Neutrophil (primary cell): ENCODE results near the gene SPATA25.
A peak's percentile ranks its signal among the peaks of the same experiment; 100 is the strongest.

ENCODE experiments used
- H3K27ac ChIP-seq: fragments of 200-600 bp; sonication (generic); 2 replicates; pipeline ENCODE4 v1.5.1; 2016; ENCODE audit warnings: mild to moderate bottlenecking, moderate library complexity
- H3K27me3 ChIP-seq: fragments of 200-600 bp; sonication (generic); 2 replicates; pipeline ENCODE4 v1.6.0; 2016; ENCODE audit warnings: mild to moderate bottlenecking
- H3K36me3 ChIP-seq: fragments of 200-600 bp; sonication (generic); 2 replicates; pipeline ENCODE4 v1.5.1; 2017
- H3K4me1 ChIP-seq, 2 experiments: fragments of 200-600 bp in 1 of 2; sonication (generic) in 1 of 2; 1 replicate in 1 of 2; 2 replicates in 1 of 2; pipeline versions ENCODE4 v1.5.1 to v1.6.1; 2013 to 2016; ENCODE audit warnings: low read depth in 1 of 2, low read length in 1 of 2, mild to moderate bottlenecking in 1 of 2, moderate library complexity in 1 of 2; ENCODE audit not compliant: control insufficient read depth in 1 of 2, insufficient read depth in 1 of 2
- H3K4me3 ChIP-seq, 2 experiments: fragments of 200-600 bp in 1 of 2; sonication (generic) in 1 of 2; 1 replicate in 1 of 2; 2 replicates in 1 of 2; pipeline ENCODE4 v1.5.1; 2013 to 2016; ENCODE audit warnings: low read depth in 1 of 2, low read length in 1 of 2, mild to moderate bottlenecking in 1 of 2, moderate library complexity in 1 of 2
- H3K9me3 ChIP-seq: fragments of 200-600 bp; sonication (generic); 2 replicates; pipeline ENCODE4 v1.5.1; 2016
- CTCF ChIP-seq: fragments of 200-600 bp; sonication (generic); IDR thresholded peaks from 2 replicates; pipeline ENCODE4 v1.5.1; 2016; ENCODE audit warnings: antibody characterized with exemption

SPATA25 gene

GRCh38 chr20:45861221-45862075 is 26.0 kb downstream of the SPATA25 start:
- H3K27ac ChIP-seq: no peak overlapping the region
- no peaks in the 10 kb centered on the region for H3K36me3 ChIP-seq
- no peaks in the 10 kb centered on the region for H3K27me3 ChIP-seq
- H3K4me3 ChIP-seq: no peak overlapping the region
- no peaks in the 10 kb centered on the region for H3K9me3 ChIP-seq
- H3K4me1 ChIP-seq: peaks cover 14 to 16% of the 10 kb centered on the region in 2 experiments
- no peak for TF ChIP-seq CTCF

DNA sequence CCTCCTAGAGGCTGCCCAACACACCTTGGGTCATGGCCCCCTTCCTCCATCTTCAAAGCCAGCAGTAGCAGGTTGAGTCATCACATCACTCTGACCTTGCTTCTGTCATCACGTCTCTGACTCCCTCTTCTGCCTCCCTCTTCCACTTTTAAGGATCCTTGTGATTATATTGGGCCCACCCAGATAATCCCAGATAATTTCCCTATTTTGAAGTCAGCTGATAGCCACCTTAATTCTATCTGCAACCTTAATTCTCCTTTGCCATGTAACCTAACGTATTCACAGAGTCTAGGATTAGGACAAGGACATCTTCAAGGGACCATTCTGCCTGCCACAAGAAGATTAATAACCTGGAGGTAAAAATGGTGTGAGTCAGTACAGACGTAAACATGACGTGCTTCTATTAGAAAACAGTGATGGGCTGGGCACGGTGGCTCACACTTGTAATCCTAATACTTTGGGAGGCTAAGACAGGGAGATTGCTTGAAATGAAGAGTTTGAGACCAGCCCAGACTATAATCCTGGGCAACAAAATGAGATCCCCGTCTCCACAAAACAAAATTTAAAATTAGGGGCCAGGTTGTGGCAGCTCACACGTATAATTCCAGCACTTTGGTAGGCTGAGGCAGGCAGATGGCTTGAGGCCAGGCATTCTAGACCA is 26.7 kb downstream of the SPATA25 start:
- Histone ChIP-seq H3K36me3 (no peaks in the 10 kb centered on the region), H3K27ac (no peak overlapping the region), H3K4me1 (peaks cover 22 to 23% of the 10 kb centered on the region in 2 experiments), H3K9me3 (no peaks in the 10 kb centered on the region), H3K27me3 (no peaks in the 10 kb centered on the region), H3K4me3 (no peak overlapping the region)
- TF ChIP-seq CTCF: no peak

GRCh38 chr20:45859916-45860315 is 27.5 kb downstream of the SPATA25 start:
- H3K27ac ChIP-seq: no peak overlapping the region
- H3K4me3 ChIP-seq: no peak overlapping the region
- H3K36me3 ChIP-seq: peaks cover 3% of the 10 kb centered on the region
- peaks cover 22 to 23% of the 10 kb centered on the region in 2 experiments for H3K4me1 ChIP-seq
- no peak for TF ChIP-seq CTCF
- H3K27me3 ChIP-seq: no peaks in the 10 kb centered on the region
- H3K9me3 ChIP-seq: no peaks in the 10 kb centered on the region

DNA sequence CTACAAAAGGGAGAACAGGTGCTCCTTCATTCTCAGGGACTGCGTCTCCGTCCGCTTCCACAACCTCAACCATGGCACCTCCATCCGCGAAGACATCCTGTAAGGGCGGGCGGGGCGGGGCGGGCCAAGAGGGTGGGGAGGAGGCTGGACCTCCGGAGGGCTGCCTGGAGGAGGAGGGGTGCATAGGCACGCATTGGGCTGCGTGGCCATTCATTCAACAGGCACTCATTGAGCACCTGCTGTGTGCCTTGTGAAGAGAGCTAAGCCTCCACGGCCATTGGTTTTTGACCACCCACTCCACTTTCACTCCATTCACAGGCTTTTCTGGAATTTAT is 29.6 kb downstream of the SPATA25 start:
- no peak for TF ChIP-seq CTCF

DNA sequence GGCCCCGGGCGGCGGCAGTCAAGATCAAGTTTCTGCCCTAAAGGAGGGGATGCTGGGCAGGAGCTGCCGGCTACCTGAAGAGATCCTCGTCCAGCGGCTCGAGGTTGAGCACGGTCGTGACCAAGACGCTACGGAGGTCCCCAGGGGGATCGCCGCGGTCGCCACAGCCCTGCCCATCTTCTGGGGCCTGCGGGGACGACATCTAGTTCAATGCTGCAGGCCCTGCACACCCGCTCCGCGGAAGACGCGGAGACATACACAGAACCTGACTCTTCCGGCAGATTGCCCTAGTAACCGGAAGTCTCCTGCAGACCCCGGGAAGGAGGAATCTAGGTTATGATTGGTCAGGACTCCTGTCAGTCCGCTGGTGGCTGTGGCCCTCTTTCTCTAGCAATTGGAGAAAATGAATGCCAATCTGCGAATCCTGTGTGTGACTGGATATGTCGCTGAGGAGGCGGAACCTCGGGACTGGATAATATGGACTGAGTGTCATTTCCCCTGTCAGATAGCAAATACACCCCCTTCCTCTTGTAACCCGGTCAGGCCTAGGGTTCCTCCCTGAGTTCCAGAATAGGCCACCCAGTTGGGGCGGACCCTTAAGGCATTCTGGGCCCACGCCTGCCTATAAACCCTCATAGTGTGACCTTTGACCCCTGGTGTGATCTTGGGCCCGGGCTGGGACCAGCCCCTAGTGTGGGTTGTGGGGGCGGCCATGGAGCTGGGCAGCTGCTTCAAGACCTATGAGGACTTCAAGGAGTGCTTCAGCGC is 30.1 kb downstream of the SPATA25 start, which contains the start of the genes ACOT8 and ZSWIM3:
Gene ACOT8 (minus strand): TSS at position 279 of the 768 bp plus-strand sequence. CDS start 77 bp downstream, at position 202.
Gene ZSWIM3 (plus strand): TSS at position 501 of the 768 bp plus-strand sequence. CDS start 212 bp downstream, at position 713.
- Histone ChIP-seq H3K27ac (peak within 1 kb of the TSS; percentile 83), H3K9me3 (no peaks in the 10 kb centered on the region), H3K4me1 (peaks cover 22 to 23% of the 10 kb centered on the region in 2 experiments), H3K27me3 (no peaks in the 10 kb centered on the region), H3K4me3 (peak within 1 kb of the TSS; percentile 81 to 90), H3K36me3 (peaks cover 28% of the 10 kb centered on the region)
- TF ChIP-seq CTCF: peak; percentile 4

More for the DNA sequence above, 29.6 kb downstream of the SPATA25 start:
- Histone ChIP-seq H3K27ac (peak overlapping the region; percentile 83), H3K27me3 (no peaks in the 10 kb centered on the region), H3K4me1 (peaks cover 22 to 23% of the 10 kb centered on the region in 2 experiments), H3K36me3 (peaks cover 23% of the 10 kb centered on the region), H3K9me3 (no peaks in the 10 kb centered on the region), H3K4me3 (peak overlapping the region; percentile 81 to 90)
